Measurements from ENCODE around the gene OBSL1. TPM values are rescaled to one million over a fixed set of nuclear protein-coding genes. Genes with fewer than 3 reads are reported as not detected.

OBSL1 gene
- total RNA-seq, 6 donors from 2014 or later = 38.2 to 303 (median 67.4) TPM

- peaks cover 0 to 24% (median 12%) of the 10 kb centered on the region in 4 donors for H3K4me1 ChIP-seq
- TF ChIP-seq POLR2A (IDR thresholded peaks at IDR 0.05) = no peak
- TF ChIP-seq, protein P1, sequence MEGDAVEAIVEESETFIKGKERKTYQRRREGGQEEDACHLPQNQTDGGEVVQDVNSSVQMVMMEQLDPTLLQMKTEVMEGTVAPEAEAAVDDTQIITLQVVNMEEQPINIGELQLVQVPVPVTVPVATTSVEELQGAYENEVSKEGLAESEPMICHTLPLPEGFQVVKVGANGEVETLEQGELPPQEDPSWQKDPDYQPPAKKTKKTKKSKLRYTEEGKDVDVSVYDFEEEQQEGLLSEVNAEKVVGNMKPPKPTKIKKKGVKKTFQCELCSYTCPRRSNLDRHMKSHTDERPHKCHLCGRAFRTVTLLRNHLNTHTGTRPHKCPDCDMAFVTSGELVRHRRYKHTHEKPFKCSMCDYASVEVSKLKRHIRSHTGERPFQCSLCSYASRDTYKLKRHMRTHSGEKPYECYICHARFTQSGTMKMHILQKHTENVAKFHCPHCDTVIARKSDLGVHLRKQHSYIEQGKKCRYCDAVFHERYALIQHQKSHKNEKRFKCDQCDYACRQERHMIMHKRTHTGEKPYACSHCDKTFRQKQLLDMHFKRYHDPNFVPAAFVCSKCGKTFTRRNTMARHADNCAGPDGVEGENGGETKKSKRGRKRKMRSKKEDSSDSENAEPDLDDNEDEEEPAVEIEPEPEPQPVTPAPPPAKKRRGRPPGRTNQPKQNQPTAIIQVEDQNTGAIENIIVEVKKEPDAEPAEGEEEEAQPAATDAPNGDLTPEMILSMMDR (IDR thresholded peaks at IDR 0.05) = no peak
- no peak for TF ChIP-seq POLR2AphosphoS5 (IDR thresholded peaks at IDR 0.05)
- TF ChIP-seq EP300 (IDR thresholded peaks at IDR 0.05) = no peak
- H3K36me3 ChIP-seq = peaks cover 0 to 4% (median 0%) of the 10 kb centered on the region in 4 donors
- ATAC-seq (ENCODE audit: low FRiP score in 2 of 2) = no peak
- H3K9me3 ChIP-seq = no peaks in the 10 kb centered on the region
- peaks cover 0 to 4% (median 0%) of the 10 kb centered on the region in 4 donors for H3K27me3 ChIP-seq
- 89 to 94% methylated on average over 6 of the region's 6 CpGs for WGBS, 2 donors
- DNase-seq = no peak
- no peak overlapping the region for H3K27ac ChIP-seq
- H3K4me3 ChIP-seq = peak overlapping the region in 1 of 4 donors; percentile 82
Measured at GRCh38 chr2:219569635-219570034, 1.7 kb downstream of the OBSL1 start.

GRCh38 chr2:219569041-219569440 is 2.3 kb downstream of the OBSL1 start:
- TF ChIP-seq, protein P1 (IDR thresholded peaks at IDR 0.05) = no peak
- TF ChIP-seq POLR2A (IDR thresholded peaks at IDR 0.05) = no peak
- no peak for TF ChIP-seq EP300 (IDR thresholded peaks at IDR 0.05)
- TF ChIP-seq POLR2AphosphoS5 (IDR thresholded peaks at IDR 0.05) = no peak

GRCh38 chr2:219567791-219568361 is 3.5 kb downstream of the OBSL1 start:
- WGBS, 2 donors = 91 to 96% methylated on average over 19 to 35 of the region's 35 CpGs
- Histone ChIP-seq H3K27me3 (peaks cover 0 to 4% (median 0%) of the 10 kb centered on the region in 4 donors), H3K4me3 (no peak overlapping the region), H3K36me3 (peaks cover 0 to 6% (median 2%) of the 10 kb centered on the region in 4 donors), H3K4me1 (peaks cover 0 to 24% (median 12%) of the 10 kb centered on the region in 4 donors), H3K9me3 (no peaks in the 10 kb centered on the region), H3K27ac (no peak overlapping the region)
- TF ChIP-seq, protein P1 (IDR thresholded peaks at IDR 0.05) = no peak
- TF ChIP-seq POLR2A (IDR thresholded peaks at IDR 0.05) (no peak), POLR2AphosphoS5 (IDR thresholded peaks at IDR 0.05) (no peak), EP300 (IDR thresholded peaks at IDR 0.05) (no peak)
- DNase-seq (peak in 1 of 2 donors; percentile 61), ATAC-seq (ENCODE audit: low FRiP score in 2 of 2) (no peak)

More at GRCh38 chr2:219569041-219569440, 2.3 kb downstream of the OBSL1 start:
- 88 to 95% methylated on average over 6 of the region's 6 CpGs for WGBS, 2 donors
- Histone ChIP-seq H3K27ac (no peak overlapping the region), H3K4me3 (no peak overlapping the region), H3K36me3 (peaks cover 0 to 4% (median 0%) of the 10 kb centered on the region in 4 donors), H3K9me3 (no peaks in the 10 kb centered on the region), H3K4me1 (peaks cover 0 to 24% (median 12%) of the 10 kb centered on the region in 4 donors), H3K27me3 (peaks cover 0 to 4% (median 0%) of the 10 kb centered on the region in 4 donors)
- DNase-seq (no peak), ATAC-seq (ENCODE audit: low FRiP score in 2 of 2) (no peak)

- H3K4me1 ChIP-seq = peaks cover 0 to 24% (median 12%) of the 10 kb centered on the region in 4 donors
- peaks cover 0 to 4% (median 0%) of the 10 kb centered on the region in 4 donors for H3K27me3 ChIP-seq
- no peaks in the 10 kb centered on the region for H3K9me3 ChIP-seq
- no peak for TF ChIP-seq POLR2A (IDR thresholded peaks at IDR 0.05)
- no peak for TF ChIP-seq EP300 (IDR thresholded peaks at IDR 0.05)
- TF ChIP-seq, protein P1 (IDR thresholded peaks at IDR 0.05) = no peak
- TF ChIP-seq POLR2AphosphoS5 (IDR thresholded peaks at IDR 0.05) = no peak
- WGBS, 2 donors = 93 to 96% methylated on average over 7 to 11 of the region's 18 CpGs
- H3K36me3 ChIP-seq = peaks cover 0 to 13% (median 3%) of the 10 kb centered on the region in 4 donors
- no peak overlapping the region for H3K4me3 ChIP-seq
- no peak for ATAC-seq (ENCODE audit: low FRiP score in 2 of 2)
- peak in 1 of 2 donors; percentile 60 for DNase-seq
- H3K27ac ChIP-seq = no peak overlapping the region
Measured at GRCh38 chr2:219567131-219567530, 4.2 kb downstream of the OBSL1 start.

All from upper lobe of left lung (tissue), 6 donors.